ENCODE results near the gene POLR2E. TPM values are rescaled to one million over a fixed set of nuclear protein-coding genes. Genes with fewer than 3 reads are reported as not detected.

The POLR2E gene
- total RNA-seq, 2 donors from 2014 or later = 24.9 to 78.1 TPM

DNA sequence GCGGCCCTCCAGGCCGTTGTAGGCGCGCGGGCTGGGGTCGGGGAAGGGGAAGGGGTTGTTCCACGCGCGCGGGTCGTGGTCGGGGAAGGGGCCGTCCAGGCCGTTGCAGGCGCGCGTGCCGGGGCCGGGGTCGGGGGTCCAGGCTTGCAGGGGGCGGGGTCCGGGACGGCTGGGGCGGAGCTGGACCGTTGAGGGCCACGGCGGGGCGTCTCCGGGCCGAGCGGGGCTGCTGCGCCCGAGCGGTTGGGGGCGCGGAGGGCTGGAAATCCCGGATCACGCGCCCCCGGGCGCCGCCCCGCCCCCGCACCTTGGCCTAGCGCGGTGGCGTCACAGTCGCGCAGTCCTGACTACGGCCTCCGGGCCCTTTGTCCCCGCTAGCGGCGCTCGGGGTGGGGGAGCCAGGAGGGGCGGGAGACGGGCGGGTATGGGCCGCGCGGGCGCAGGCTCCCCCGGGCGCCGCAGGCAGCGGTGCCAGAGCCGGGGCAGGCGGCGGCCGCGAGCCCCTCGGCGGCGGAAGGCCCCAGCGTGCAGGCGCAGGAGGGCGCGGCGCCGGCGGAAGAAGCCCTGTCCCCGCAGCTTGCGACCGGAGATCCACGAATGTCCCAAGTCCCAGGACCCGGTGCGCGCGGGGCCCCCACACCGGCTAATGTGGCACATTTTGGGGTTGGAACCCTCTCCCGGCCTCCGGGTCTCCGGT is 9.3 kb upstream of the POLR2E start:
- intact Hi-C loops (cut with DNase I) = no loop called here
- ATAC-seq = peak; percentile 35
- peak; percentile 69 to 79 (median 74) for DNase-seq
- 0% methylated on average over 2 to 49 of the region's 93 CpGs for WGBS, 2 donors
- Histone ChIP-seq H3K9me3 (no peaks in the 10 kb centered on the region), H3K4me1 (peaks cover 42% of the 10 kb centered on the region), H3K27me3 (no peaks in the 10 kb centered on the region), H3K36me3 (replicated peaks in 1 of 2; ENCODE audit: insufficient read depth in 1 of 2, low read depth in 2 of 2) (no peaks in the 10 kb centered on the region), H3K4me3 (peak overlapping the region; percentile 48 to 72), H3K27ac (peak overlapping the region; percentile 94 to 99 (median 98))
- TF ChIP-seq POLR2A (IDR thresholded peaks at IDR 0.05) = no peak
- TF ChIP-seq CTCF (IDR thresholded peaks at IDR 0.05) = no peak

DNA sequence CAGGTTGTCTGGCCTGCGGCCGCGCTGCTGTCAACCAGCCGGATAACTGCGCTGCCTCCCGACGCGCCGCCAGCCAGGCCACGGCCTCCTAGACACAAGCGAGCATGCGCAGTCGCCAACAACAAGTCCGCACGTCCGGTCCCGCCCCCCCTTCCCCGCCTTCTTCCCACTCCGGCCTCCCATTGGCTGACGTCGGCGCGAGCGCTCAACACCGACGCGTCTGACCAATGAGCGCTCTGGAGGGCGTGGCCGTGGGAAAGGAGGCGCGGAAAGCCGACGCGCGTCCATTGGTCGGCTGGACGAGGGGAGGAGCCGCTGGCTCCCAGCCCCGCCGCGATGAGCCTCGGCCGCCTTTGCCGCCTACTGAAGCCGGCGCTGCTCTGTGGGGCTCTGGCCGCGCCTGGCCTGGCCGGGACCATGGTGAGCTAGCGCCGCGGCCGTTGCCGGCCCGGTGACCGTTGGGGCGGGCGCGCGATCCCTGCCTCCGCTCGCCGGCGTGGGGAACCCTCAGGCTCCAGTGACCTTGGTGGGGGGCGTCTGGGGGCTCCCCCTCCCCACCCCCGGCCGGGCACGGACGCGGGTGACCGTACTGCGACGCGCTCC is 8.6 kb upstream of the POLR2E start, which contains the start of gene GPX4:
TSS of gene GPX4 (plus strand) at position 287 of the 603 bp plus-strand sequence. CDS start at position 337, 50 bp downstream.
- intact Hi-C loops (cut with DNase I) = no loop called here
- Histone ChIP-seq H3K27me3 (no peaks in the 10 kb centered on the region), H3K4me1 (peaks cover 42% of the 10 kb centered on the region), H3K36me3 (replicated peaks in 1 of 2; ENCODE audit: insufficient read depth in 1 of 2, low read depth in 2 of 2) (no peaks in the 10 kb centered on the region), H3K4me3 (peak within 1 kb of the TSS; percentile 48 to 72), H3K9me3 (no peaks in the 10 kb centered on the region), H3K27ac (peak within 1 kb of the TSS; percentile 94 to 99 (median 98))
- DNase-seq (peak; percentile 99 to 100 (median 99)), ATAC-seq (peak; percentile 93)
- 0% methylated on average over 12 to 66 of the region's 75 CpGs for WGBS, 2 donors
- TF ChIP-seq POLR2A (IDR thresholded peaks at IDR 0.05) (peak; percentile 92 to 99 (median 96)), CTCF (IDR thresholded peaks at IDR 0.05) (no peak)

DNA sequence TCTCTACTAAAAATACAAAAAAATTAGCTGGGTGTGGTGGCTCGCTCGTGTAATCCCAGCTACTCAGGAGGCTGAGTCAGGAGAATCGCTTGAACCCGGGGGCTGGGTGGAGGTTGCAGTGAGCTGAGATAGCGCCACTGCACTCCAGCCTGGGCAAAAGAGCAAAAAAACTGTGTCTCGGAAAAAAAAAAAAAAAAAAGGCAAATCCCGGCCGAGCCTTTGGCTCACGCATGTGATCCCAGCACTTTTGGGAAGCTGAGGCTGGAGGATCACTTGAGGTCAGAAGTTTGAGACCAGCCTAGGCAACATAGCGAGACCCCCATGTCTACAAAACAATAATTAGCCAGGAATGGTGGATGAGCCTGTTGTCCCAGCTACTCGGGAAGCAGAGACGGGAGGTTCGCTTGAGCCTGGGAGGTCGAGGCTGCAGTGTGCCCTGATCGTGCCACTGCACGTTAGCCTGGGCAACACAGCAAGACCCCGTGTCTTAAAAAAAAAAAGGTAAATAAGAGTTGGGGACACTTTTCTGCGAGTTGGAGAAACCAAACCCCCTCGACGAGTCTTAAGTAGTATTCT is 8.0 kb upstream of the POLR2E start:
- H3K4me3 ChIP-seq = no peak overlapping the region
- intact Hi-C loops (cut with DNase I) = no loop called here
- H3K27me3 ChIP-seq = no peaks in the 10 kb centered on the region
- WGBS, 2 donors = 30 to 40% methylated on average over 18 to 20 of the region's 20 CpGs
- peaks cover 42% of the 10 kb centered on the region for H3K4me1 ChIP-seq
- no peaks in the 10 kb centered on the region for H3K36me3 ChIP-seq (replicated peaks in 1 of 2; ENCODE audit: insufficient read depth in 1 of 2, low read depth in 2 of 2)
- no peaks in the 10 kb centered on the region for H3K9me3 ChIP-seq
- ATAC-seq (no peak), DNase-seq (no peak)
- no peak for TF ChIP-seq CTCF (IDR thresholded peaks at IDR 0.05)
- no peak for TF ChIP-seq POLR2A (IDR thresholded peaks at IDR 0.05)
- peak overlapping the region; percentile 69 to 99 (median 91) for H3K27ac ChIP-seq

- Histone ChIP-seq H3K4me1 (peaks cover 42% of the 10 kb centered on the region), H3K36me3 (replicated peaks in 1 of 2; ENCODE audit: insufficient read depth in 1 of 2, low read depth in 2 of 2) (no peaks in the 10 kb centered on the region), H3K4me3 (no peak overlapping the region), H3K9me3 (no peaks in the 10 kb centered on the region), H3K27ac (peak overlapping the region; percentile 28 to 99 (median 91)), H3K27me3 (no peaks in the 10 kb centered on the region)
- peak in 3 of 4 donors; percentile 54 to 89 (median 82) for DNase-seq
- 55 to 61% methylated on average over 15 to 17 of the region's 17 CpGs for WGBS, 2 donors
- TF ChIP-seq CTCF (IDR thresholded peaks at IDR 0.05) (no peak), POLR2A (IDR thresholded peaks at IDR 0.05) (no peak)
- ATAC-seq = peak; percentile 13
- intact Hi-C loops (cut with DNase I) = no loop called here
These were observed 7.4 kb upstream of the POLR2E start for GRCh38 chr19:1102407-1103131.

Measured in body of pancreas (tissue), 4 donors.